Adrenal gland (tissue), 5 donors: ENCODE measurements around the gene ATG4A.

Experiments
- CTCF ChIP-seq, 6 experiments: fragments of 450-650 bp in 4 of 6; fragments of 200-600 bp in 2 of 6; sonication (generic) in 1 of 6; IDR thresholded peaks; 1 replicate in 5 of 6; 2 replicates in 1 of 6; pipeline versions ENCODE4 v1.5.1 to v1.8.0; 2016 to 2021; ENCODE audit warnings: antibody characterized with exemption in 6 of 6, mild to moderate bottlenecking in 2 of 6, moderate library complexity in 1 of 6
- POLR2A ChIP-seq, 2 donors: fragments of 450-650 bp; IDR thresholded peaks; one replicate each; pipeline ENCODE4 v1.6.1; 2017; ENCODE audit warnings: antibody characterized with exemption in 2 of 2, mild to moderate bottlenecking in 2 of 2, moderate library complexity in 1 of 2
- donor health status: DM: no; HTN: no; CAD: no.

GRCh38 chrX:108072746-108073145, 18.8 kb upstream of the ATG4A start:
- TF ChIP-seq CTCF (IDR thresholded peaks at IDR 0.05) (no peak), POLR2A (IDR thresholded peaks at IDR 0.05) (no peak)
